Measurements from ENCODE around the gene GUCY2D.
A peak's percentile ranks its signal among the peaks of the same experiment; 100 is the strongest.

Gene GUCY2D

DNA sequence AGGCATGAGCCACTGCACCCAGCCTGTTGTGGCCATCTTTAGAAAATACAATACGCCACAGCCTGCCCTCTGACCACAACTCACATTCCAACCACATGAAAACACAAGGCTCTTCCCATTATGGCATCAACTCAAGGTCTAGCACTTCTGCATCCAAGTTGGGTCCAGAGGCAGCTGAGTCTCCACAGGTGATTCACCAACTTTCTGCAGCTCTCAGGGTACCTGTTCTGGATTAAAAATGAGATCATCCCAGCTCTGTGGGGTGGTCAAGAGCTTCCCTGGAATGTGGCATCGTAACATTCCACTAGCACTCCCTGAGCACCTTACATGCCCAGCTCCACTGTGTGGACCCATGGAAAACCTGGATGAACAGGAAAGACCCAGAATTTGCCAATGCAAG is 9.9 kb upstream of the GUCY2D start:
- DNase-seq = no peak

DNA sequence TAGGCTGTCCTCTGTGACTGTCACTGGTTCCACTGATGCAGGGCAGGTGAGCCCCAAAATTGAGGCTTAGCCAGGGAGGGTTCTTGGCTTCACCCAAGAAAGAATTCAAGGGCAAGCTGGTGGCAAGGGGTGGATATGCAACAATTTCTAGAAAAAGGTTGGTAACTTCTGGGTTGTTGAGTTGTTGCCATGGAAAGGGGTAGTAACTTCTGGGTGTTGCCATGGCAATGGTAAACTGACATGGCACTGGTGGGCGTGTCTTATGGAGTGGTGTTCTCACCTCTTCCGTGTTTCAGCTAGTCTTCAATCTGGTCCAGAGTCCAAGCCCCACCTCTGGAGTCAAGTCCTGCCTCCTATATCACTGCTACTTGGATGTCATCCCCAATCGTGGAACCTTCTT is 9.5 kb upstream of the GUCY2D start:
- DNase-seq = no peak

DNA sequence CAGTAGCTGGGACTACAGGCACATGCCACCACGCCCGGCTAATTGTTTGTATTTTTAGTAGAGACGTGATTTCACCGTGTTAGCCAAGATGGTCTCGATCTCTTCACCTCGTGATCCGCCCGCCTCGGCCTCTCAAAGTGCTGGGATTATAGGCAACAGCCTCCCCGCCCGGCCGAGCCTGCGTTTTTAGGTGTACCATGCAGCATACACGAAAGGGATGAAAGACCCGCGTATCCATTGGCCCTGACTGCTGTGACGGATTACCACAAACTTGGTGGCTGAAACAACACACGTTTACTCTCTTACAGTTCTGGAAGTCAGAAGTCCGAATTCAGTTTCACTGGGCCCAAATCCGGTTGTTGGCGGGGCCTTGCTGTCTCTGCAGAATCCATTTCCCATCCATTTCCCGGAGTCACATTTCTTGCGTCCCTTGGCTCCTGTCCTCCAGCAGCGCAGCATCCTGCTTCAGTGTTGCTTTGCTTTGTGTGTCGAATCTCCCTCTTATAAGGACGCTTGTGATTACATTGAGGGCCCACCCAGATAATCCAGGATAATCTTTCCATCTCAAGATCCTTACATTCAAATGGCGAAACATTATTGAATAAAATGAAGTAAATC is 8.3 kb upstream of the GUCY2D start:
- no peak for DNase-seq

DNA sequence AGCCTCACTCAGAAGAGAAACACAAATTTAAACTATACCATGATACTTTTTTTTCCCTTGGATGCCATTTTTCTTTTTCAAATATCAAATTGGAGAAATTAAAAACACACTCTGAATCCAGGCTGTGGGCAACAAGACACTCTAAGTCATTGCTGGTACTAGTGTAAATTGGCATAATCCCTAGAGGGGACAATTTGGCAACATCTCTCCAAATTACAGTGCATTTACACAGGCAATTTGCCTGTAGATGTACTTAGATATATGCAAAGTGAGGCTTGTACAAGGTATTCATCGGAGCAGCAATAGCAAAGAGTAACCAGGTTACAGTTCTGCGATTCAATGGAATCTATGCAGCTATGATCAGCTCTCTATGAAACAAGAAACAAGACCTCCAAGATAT is 6.7 kb upstream of the GUCY2D start:
- DNase-seq = no peak

DNA sequence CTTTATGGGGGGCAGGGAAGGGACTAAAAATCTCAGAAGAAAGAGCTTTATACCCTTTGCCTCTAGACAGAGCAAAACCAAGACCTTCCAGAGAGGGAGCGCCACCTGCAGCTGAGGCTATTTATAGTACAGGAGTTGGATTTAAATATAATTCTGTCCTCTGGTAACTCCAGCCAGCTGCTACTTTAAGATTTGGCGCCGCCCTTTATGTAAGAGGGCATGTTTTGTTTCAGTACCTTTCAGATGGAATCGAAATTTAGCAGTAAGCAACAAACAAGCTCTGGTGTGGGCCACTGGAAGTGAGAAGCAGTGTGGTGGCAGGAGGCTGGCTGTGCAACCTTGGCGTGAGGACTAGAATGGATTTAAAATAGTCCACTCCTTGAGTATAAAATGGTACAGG is 5.2 kb upstream of the GUCY2D start:
- DNase-seq = no peak

DNA sequence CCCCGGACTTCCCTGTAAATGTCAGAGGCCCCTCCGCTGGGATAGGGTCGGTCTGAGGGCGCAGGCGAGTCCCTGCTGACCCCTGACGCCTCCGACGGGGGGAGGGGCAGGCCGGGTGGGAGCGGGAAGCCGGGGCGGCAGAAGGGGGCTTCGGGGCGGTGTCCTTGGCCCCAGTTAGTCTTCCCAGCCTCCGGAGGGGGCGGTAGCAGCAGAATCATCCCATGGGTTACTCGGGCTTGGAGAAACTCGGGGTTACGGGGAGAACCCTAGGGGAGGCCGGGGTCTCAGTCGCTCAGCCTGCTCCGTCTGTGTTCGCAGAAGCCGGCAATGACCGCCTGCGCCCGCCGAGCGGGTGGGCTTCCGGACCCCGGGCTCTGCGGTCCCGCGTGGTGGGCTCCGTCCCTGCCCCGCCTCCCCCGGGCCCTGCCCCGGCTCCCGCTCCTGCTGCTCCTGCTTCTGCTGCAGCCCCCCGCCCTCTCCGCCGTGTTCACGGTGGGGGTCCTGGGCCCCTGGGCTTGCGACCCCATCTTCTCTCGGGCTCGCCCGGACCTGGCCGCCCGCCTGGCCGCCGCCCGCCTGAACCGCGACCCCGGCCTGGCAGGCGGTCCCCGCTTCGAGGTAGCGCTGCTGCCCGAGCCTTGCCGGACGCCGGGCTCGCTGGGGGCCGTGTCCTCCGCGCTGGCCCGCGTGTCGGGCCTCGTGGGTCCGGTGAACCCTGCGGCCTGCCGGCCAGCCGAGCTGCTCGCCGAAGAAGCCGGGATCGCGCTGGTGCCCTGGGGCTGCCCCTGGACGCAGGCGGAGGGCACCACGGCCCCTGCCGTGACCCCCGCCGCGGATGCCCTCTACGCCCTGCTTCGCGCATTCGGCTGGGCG is 542 bp downstream of the GUCY2D start:
- peak; percentile 60 for DNase-seq

DNA sequence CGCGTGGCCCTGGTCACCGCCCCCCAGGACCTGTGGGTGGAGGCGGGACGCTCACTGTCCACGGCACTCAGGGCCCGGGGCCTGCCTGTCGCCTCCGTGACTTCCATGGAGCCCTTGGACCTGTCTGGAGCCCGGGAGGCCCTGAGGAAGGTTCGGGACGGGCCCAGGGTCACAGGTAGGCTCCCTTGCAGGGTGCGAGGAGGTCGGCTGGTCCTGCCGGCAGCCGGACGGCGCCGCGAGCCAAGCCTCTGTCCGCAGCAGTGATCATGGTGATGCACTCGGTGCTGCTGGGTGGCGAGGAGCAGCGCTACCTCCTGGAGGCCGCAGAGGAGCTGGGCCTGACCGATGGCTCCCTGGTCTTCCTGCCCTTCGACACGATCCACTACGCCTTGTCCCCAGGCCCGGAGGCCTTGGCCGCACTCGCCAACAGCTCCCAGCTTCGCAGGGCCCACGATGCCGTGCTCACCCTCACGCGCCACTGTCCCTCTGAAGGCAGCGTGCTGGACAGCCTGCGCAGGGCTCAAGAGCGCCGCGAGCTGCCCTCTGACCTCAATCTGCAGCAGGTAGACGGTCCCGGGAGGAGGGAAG is 1.3 kb downstream of the GUCY2D start:
- DNase-seq = peak; percentile 33

DNA sequence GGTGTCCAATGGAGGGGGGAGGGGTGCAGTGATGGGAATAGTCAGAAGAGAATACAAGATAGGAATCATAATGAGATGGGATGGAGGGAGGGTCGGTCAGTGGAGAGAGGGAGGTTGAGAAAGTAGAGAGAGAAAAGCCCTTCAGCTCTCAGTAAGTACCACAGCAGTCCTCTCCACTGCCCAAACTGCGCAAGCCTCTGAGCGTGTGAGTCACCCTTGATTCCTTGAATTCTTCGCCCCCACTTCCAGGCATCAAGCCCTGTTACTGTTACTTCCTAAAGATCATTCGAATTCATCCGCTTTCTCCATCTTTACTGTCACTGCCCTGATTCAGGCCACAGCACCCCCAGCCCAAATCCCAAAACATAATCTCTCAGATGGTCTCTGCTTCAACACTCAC is 2.5 kb downstream of the GUCY2D start:
- no peak for DNase-seq

DNA sequence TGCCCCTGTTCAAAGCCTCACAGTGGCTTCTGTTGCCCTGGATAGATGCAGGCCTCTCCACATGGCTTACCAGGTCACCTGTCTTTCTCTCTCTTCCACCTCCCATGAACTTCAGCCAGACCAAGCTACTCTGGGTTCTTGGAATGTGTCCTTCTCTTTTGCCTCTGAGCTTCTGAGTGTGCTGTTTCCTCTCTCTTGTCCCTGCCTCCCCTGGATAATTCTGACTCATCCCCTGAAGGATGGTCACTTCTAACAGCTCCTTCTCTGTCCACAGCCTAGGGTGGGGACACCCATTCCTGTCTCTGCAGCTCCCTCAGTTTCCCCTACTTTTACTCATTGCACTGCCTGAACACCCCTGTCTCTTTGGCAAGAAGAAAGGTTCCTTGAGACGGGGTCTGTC is 2.9 kb downstream of the GUCY2D start:
- DNase-seq = no peak

DNA sequence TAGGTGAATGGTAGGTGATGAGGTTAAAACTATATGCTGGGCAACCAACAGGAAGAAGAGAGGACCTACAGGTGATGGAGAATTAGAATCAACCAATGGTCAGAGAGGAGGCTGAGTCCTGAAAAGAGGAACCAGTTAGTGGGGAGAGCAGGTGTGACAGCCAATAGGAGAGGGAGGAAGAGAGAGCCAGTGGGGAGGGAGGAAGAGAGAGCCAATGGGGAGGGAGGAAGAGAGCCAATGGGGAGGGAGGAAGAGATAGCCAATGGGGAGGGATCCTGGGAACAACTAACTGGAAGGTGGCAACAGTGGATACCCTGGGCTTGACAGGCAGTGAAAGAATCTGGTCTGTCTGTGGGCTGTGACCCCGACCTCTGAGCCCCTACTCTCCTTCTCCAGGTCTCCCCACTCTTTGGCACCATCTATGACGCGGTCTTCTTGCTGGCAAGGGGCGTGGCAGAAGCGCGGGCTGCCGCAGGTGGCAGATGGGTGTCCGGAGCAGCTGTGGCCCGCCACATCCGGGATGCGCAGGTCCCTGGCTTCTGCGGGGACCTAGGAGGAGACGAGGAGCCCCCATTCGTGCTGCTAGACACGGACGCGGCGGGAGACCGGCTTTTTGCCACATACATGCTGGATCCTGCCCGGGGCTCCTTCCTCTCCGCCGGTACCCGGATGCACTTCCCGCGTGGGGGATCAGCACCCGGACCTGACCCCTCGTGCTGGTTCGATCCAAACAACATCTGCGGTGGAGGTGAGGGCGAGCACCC is 3.7 kb downstream of the GUCY2D start:
- no peak for DNase-seq

DNA sequence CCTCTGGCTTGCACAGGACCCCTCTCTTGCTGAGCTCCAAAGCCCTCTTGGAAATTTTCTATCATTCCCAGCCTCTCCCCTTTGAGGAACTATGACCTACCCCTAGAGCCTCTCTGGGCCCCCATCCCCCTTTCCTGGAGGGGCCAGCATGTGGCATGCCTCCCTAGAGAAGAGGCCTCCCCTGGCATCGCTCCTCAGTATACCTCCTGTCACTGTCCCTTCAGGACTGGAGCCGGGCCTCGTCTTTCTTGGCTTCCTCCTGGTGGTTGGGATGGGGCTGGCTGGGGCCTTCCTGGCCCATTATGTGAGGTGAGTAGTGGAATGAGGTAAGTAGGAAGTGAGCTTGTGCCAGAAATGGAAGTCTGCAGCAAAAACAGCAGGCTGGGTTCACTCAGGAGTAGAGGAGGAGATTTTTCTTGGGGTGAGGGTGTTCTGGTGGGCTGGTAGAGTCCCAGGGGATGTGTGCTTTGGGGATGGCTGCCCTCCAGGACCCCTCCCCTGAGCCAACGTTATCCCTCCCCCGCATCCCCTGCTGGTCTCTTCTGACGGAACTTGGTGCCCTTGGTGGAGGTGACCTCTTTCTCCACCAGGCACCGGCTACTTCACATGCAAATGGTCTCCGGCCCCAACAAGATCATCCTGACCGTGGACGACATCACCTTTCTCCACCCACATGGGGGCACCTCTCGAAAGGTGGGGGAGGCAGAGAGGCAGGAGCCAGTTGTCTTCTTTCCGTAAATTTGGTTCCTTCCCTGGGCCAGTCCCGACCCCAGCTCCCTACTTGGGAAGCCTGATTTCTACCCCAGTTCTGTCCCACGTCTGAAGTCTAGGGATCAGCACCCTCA is 4.6 kb downstream of the GUCY2D start:
- no peak for DNase-seq

DNA sequence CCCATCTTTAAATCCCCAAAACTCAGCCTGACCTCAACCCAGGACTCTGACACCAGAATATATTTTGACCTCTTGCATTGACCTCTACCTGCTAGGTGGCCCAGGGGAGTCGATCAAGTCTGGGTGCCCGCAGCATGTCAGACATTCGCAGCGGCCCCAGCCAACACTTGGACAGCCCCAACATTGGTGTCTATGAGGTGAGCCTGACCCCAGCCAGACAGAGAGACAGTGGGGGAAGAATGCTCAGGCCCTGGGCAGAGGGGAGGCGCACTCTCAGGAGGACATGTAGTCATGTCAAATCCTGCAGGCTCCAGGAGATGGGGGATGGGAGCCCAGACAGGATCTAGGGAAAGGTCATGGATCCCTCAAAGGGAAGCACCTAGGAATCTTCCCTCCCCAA is 5.4 kb downstream of the GUCY2D start:
- no peak for DNase-seq

DNA sequence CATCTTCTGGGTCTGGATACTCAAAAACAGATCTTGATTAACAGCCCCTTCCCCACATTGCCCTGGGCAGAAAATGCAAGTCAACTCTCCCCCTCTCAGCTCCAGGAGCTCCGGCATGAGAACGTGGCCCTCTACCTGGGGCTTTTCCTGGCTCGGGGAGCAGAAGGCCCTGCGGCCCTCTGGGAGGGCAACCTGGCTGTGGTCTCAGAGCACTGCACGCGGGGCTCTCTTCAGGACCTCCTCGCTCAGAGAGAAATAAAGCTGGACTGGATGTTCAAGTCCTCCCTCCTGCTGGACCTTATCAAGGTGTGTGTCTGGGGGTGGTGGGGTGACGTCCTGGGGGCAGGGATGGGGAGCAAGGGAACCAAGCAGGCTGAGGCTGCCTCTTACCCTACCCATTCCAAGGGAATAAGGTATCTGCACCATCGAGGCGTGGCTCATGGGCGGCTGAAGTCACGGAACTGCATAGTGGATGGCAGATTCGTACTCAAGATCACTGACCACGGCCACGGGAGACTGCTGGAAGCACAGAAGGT is 9.7 kb downstream of the GUCY2D start:
- DNase-seq = no peak

DNA sequence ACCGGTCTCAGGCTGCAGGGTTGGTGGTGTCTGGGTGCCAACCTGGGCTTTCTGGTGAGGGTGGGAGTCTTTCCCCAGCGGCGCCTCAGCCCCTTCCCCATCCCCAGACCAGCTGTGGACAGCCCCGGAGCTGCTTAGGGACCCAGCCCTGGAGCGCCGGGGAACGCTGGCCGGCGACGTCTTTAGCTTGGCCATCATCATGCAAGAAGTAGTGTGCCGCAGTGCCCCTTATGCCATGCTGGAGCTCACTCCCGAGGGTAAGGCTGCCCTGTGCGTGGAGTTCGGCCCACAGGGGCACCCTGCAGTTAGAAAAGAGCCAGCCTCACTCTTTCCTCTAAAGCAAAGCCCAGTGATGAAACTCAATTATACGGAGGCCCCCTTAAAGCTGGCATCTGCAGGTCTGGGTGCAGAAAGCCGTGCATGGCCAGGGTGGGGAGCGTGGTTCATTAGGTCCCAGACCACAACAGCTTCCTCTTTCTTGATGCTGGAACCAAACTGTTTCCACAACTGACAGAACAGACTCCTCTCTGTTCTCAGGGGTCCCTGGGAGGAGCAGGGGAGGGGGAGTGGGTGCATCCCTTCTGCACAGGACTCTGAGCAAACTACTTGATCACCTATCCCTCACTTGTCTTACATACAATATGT is 10.7 kb downstream of the GUCY2D start:
- no peak for DNase-seq

DNA sequence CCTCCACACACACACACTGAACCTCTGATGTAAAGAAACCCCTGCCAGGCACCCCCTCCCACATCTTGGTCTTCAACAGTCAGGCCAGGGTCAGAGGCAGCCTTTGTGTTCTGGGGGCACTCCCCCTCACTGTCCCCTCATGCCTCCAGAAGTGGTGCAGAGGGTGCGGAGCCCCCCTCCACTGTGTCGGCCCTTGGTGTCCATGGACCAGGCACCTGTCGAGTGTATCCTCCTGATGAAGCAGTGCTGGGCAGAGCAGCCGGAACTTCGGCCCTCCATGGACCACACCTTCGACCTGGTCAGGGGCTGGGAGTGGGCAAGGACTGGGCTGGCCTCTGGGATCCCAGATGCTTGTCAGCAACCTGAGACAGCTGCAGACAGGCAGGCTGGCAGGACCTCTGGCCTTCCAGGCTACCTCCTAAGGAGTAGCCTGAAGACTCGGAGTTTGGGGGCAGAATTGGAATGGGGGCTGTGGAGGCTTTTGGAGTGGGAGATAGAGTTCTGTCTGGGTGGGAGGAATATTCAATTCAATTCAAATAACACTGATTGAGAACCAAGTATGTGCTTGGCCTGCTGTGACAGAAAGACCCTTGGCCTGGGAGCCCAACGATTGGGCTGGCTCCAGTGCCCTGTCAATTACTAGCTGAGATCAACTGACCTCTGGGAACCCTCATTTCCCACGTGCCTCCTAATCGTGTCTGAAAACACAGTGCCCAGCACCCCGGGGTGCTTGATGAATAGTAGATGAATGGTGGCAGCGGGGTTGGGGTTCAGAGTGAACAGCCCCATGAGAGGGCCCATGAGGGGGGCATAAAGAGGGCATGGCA is 11.5 kb downstream of the GUCY2D start:
- DNase-seq = no peak

DNA sequence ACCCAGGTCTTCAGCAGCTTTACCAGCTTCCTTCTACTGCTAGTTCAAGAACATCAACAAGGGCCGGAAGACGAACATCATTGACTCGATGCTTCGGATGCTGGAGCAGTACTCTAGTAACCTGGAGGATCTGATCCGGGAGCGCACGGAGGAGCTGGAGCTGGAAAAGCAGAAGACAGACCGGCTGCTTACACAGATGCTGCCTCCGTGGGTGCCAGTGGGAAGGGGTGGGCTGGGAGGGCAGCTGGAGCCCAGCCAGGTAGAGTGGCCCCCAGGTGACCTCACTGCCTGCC is 12.1 kb downstream of the GUCY2D start:
- no peak for DNase-seq

DNA sequence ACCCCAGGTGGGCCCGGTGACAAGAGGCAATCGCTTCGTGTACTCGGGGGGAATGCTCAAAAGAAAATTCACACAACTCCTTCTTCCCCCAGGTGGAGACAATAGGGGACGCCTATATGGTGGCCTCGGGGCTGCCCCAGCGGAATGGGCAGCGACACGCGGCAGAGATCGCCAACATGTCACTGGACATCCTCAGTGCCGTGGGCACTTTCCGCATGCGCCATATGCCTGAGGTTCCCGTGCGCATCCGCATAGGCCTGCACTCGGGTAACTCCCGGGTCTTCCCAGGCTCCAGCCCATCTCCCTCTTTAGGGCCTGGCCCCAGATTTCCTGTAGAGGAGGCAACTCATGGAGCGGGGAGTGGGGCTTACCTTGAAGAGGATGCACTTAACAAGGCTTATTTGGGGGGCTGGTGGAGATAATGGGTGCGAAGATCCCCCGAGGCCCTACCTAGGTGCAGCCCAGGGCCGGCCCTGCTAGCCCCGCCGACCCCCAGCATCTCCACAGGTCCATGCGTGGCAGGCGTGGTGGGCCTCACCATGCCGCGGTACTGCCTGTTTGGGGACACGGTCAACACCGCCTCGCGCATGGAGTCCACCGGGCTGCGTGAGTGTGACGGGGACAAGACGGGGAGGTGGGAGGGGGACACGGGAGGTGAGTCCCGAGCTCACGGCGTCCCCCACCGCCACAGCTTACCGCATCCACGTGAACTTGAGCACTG is 13.0 kb downstream of the GUCY2D start:
- no peak for DNase-seq

DNA sequence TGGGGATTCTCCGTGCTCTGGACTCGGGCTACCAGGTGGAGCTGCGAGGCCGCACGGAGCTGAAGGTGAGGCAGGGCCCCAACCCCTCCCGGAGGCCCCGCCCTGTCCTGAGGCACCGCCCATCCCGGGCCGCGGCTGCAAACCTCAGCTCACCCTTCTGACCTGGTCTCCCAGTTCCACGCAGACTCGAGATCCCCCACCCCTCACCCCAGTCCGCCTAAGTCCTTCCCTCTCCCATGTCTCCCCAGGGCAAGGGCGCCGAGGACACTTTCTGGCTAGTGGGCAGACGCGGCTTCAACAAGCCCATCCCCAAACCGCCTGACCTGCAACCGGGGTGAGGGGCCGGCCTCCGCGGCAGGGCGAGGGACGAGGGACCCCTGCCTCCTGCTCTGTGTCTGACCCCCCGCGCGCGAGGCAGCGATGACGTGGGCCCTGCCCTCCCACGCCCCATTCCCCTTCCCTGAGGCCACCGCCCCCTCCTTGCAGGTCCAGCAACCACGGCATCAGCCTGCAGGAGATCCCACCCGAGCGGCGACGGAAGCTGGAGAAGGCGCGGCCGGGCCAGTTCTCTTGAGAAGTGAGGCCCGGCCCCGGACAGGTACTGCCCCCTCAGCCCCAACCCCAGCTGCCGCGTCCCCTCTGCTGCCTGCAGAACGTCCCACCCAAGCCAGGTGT is 13.7 kb downstream of the GUCY2D start:
- DNase-seq = peak; percentile 48

Measured in right kidney (tissue), 1 donor.